HCT116 (cell line): ENCODE data around the gene CDH23. TPM values are rescaled to one million over a fixed set of nuclear protein-coding genes. Genes with fewer than 3 reads are reported as not detected.

Experiments
- ATAC-seq: fragments of 200-7000 bp; cut with Tn5 transposase; 2 replicates; pipeline ENCODE4 v1.9.1; 2020; ENCODE audit warnings: mild to moderate bottlenecking, moderate library complexity
- BruUV-seq: library from RNA; stranded (reverse); fragments of 400-500 nt; replicated peaks from 2 replicates; lab custom pipeline; 2021; lab: Mats Ljungman, UMichigan
- CTCF ChIA-PET: fragments of 300-600 bp; sonication (Branson Sonifier 250); formaldehyde crosslinking; loops from one replicate; lab custom pipeline; 2021; ENCODE audit warnings: antibody characterized with exemption; lab: Charles Lee
- POLR2A ChIA-PET: fragments of 300-600, 350-600 bp; sonication (Branson Sonifier 250); formaldehyde crosslinking; loops from one replicate; lab custom pipeline; 2021; ENCODE audit warnings: antibody characterized with exemption; lab: Charles Lee
- RAD21 ChIA-PET, 2 experiments: fragments of 300-600 bp; sonication (Branson Sonifier 250); formaldehyde crosslinking; loops; one replicate each; lab custom pipeline; 2023; ENCODE audit warnings: low total read pairs in 2 of 2; ENCODE audit not compliant: uncharacterized antibody in 2 of 2, unreplicated experiment in 2 of 2, low non-redundant PET in 1 of 2; lab: Charles Lee
- DNase-seq: peaks from one replicate; pipeline ENCODE4 v3.0.0-alpha.2; 2010; ENCODE audit warnings: low read depth, low spot score
- H2AFZ ChIP-seq: fragments of 200-600 bp; shearing (Covaris generic), sonication (generic); 2 replicates; pipeline ENCODE4 v1.6.1; 2017; ENCODE audit warnings: low read depth, mixed run types, mixed read lengths, antibody characterized with exemption, low read length; ENCODE audit not compliant: poor library complexity, severe bottlenecking
- H3K27ac ChIP-seq: 2 replicates; pipeline ENCODE4 v1.5.1; 2012; ENCODE audit warnings: low read depth, low read length
- H3K27me3 ChIP-seq: fragments of 200-600 bp; sonication (generic); 2 replicates; pipeline ENCODE4 v1.6.1; 2016; ENCODE audit warnings: mixed run types, low read length, mixed read lengths; ENCODE audit not compliant: insufficient read depth
- H3K36me3 ChIP-seq, 2 experiments: fragments of 200-500 bp in 1 of 2; fragments of 200-600 bp in 1 of 2; sonication (Bioruptor generic) in 1 of 2; sonication (generic) in 1 of 2; 2 replicates each; pipeline versions ENCODE4 v1.5.1 to v1.6.1; 2014 to 2016; ENCODE audit warnings: low read length in 2 of 2, inconsistent platforms in 1 of 2, mixed read lengths in 1 of 2, mixed run types in 1 of 2; ENCODE audit not compliant: insufficient read depth in 2 of 2, control insufficient read depth in 1 of 2
- H3K4me1 ChIP-seq, 2 experiments: fragments of 200-600 bp in 1 of 2; sonication (generic) in 1 of 2; 2 replicates each; pipeline versions ENCODE4 v1.5.1 to v1.6.1; 2012 to 2017; ENCODE audit warnings: low read length in 2 of 2, inconsistent platforms in 1 of 2, mild to moderate bottlenecking in 1 of 2, mixed read lengths in 1 of 2, mixed run types in 1 of 2, moderate library complexity in 1 of 2; ENCODE audit not compliant: insufficient read depth in 2 of 2, control insufficient read depth in 1 of 2
- H3K4me2 ChIP-seq: fragments of 200-600 bp; sonication (generic); 2 replicates; pipeline ENCODE4 v1.6.1; 2017; ENCODE audit warnings: mixed run types, low read length, mixed read lengths
- H3K4me3 ChIP-seq, 2 experiments: fragments of 200-600 bp in 1 of 2; sonication (generic) in 1 of 2; replicated peaks in 1 of 2; 2 replicates each; pipeline ENCODE4 v1.5.1; 2011 to 2016; ENCODE audit warnings: low read length in 2 of 2, control low read depth in 1 of 2, low read depth in 1 of 2, mild to moderate bottlenecking in 1 of 2, mixed read lengths in 1 of 2, mixed run types in 1 of 2
- H3K79me2 ChIP-seq: fragments of 200-600 bp; sonication (generic); 2 replicates; pipeline ENCODE4 v1.6.1; 2017; ENCODE audit warnings: mild to moderate bottlenecking, mixed run types, low read length, moderate library complexity, mixed read lengths; ENCODE audit not compliant: insufficient read depth
- H3K9ac ChIP-seq: fragments of 200-600 bp; sonication (generic); 2 replicates; pipeline ENCODE4 v1.6.1; 2016; ENCODE audit warnings: low read length, mixed read lengths
- H3K9me2 ChIP-seq: fragments of 200-600 bp; sonication (generic), shearing (Covaris generic); 2 replicates; pipeline ENCODE4 v1.6.1; 2017; ENCODE audit warnings: mixed run types, mild to moderate bottlenecking, moderate library complexity; ENCODE audit not compliant: insufficient read depth
- H3K9me3 ChIP-seq, 2 experiments: fragments of 200-500 bp in 1 of 2; fragments of 200-600 bp in 1 of 2; sonication (Bioruptor generic) in 1 of 2; sonication (generic) in 1 of 2; 2 replicates each; pipeline ENCODE4 v1.6.1; 2014 to 2017; ENCODE audit warnings: low read length in 2 of 2, mixed read lengths in 2 of 2, inconsistent platforms in 1 of 2, low read depth in 1 of 2, mild to moderate bottlenecking in 1 of 2, mixed run types in 1 of 2, moderate library complexity in 1 of 2; ENCODE audit not compliant: control insufficient read depth in 1 of 2, insufficient read depth in 1 of 2
- H4K20me1 ChIP-seq: fragments of 200-600 bp; sonication (generic), shearing (Covaris generic); 2 replicates; pipeline ENCODE4 v1.6.1; 2017; ENCODE audit warnings: mixed run types, mild to moderate bottlenecking, moderate library complexity; ENCODE audit not compliant: insufficient read depth
- ATF3 ChIP-seq: IDR thresholded peaks from 2 replicates; pipeline ENCODE4 v1.6.1; 2012
- CBX3 ChIP-seq: IDR thresholded peaks from 2 replicates; pipeline ENCODE4 v1.6.1; 2012; ENCODE audit warnings: low read depth
- CEBPB ChIP-seq: IDR thresholded peaks from 2 replicates; pipeline ENCODE4 v1.6.1; 2012; ENCODE audit warnings: low read depth
- ELF1 ChIP-seq: IDR thresholded peaks from 2 replicates; pipeline ENCODE4 v1.6.1; 2012; ENCODE audit warnings: low read depth, borderline replicate concordance
- EZH2 ChIP-seq: fragments of 200-600 bp; sonication (generic); IDR thresholded peaks from 2 replicates; pipeline ENCODE4 v1.6.1; 2017; ENCODE audit warnings: antibody characterized with exemption, mixed run types
- EZH2phosphoT487 ChIP-seq: fragments of 200-600 bp; IDR thresholded peaks from 2 replicates; pipeline ENCODE4 v1.6.1; 2018; ENCODE audit warnings: antibody characterized with exemption, borderline replicate concordance
- FOSL1 ChIP-seq: IDR thresholded peaks from 2 replicates; pipeline ENCODE4 v1.6.1; 2012; ENCODE audit warnings: low read depth
- MAX ChIP-seq: IDR thresholded peaks from 2 replicates; pipeline ENCODE4 v1.6.1; 2012
- RAD21 ChIP-seq: IDR thresholded peaks from 2 replicates; pipeline ENCODE4 v1.6.1; 2012; ENCODE audit warnings: low read depth, mild to moderate bottlenecking
- SIN3A ChIP-seq: IDR thresholded peaks from 2 replicates; pipeline ENCODE4 v1.6.1; 2012; ENCODE audit warnings: low read depth
- SP1 ChIP-seq: IDR thresholded peaks from 2 replicates; pipeline ENCODE4 v1.6.1; 2012; ENCODE audit warnings: low read depth
- SRF ChIP-seq: IDR thresholded peaks from 2 replicates; pipeline ENCODE4 v1.6.1; 2012; ENCODE audit warnings: low read depth
- TCF7L2 ChIP-seq: IDR thresholded peaks from 2 replicates; pipeline ENCODE4 v1.7.0; 2011; ENCODE audit warnings: borderline replicate concordance, inconsistent platforms; ENCODE audit not compliant: insufficient read depth, insufficient read length; ENCODE audit errors: extremely low read depth
- YY1 ChIP-seq: IDR thresholded peaks from 2 replicates; pipeline ENCODE4 v1.6.1; 2011; ENCODE audit warnings: low read length, low read depth, moderate library complexity, mild to moderate bottlenecking; ENCODE audit not compliant: insufficient replicate concordance; ENCODE audit errors: extremely low read depth
- ZFX ChIP-seq: fragments of 450-650 bp; IDR thresholded peaks from 2 replicates; pipeline ENCODE4 v1.6.1; 2017
- ZNF274 ChIP-seq: fragments of 200-500 bp; sonication (Bioruptor generic); IDR thresholded peaks from 2 replicates; pipeline ENCODE4 v1.6.1; 2014; ENCODE audit warnings: mild to moderate bottlenecking, low read depth, low read length, inconsistent platforms
- intact Hi-C: fragments of 100-400 bp; cut with micrococcal nuclease; formaldehyde crosslinking; loops from 2 replicates; pipeline ENCODE4 v1.10.0; 2022
- total RNA-seq: library from RNA; stranded (reverse); gene quantifications from one replicate; pipeline ENCODE4 v1.2.1, GENCODE V29; 2021; ENCODE audit not compliant: unreplicated experiment

The CDH23 gene
- total RNA-seq, 1 experiment from 2014 or later: not detected

GRCh38 chr10:71727105-71727737 lies 330.5 kb downstream of the CDH23 start:
- CTCF ChIA-PET: interaction anchor here (1.7 kb wide), 1 partner anchor 31 kb away, joined by 4 read pairs; no protein-coding TSS in a partner anchor
- intact Hi-C loops: no loop called here

GRCh38 chr10:71727738-71728737 lies 331.3 kb downstream of the CDH23 start:
- no peaks in the 10 kb centered on the region for H3K36me3 ChIP-seq
- no peak overlapping the region for H3K4me3 ChIP-seq
- ChIA-PET RAD21 (no interaction called here), POLR2A (no interaction called here), CTCF (interaction anchor here (0.7 to 1.7 kb wide), 2 partner anchors 23 to 31 kb away, joined by 4 to 7 read pairs; no protein-coding TSS in a partner anchor)
- no peak overlapping the region for H3K9ac ChIP-seq
- BruUV-seq: no TSS peak
- DNase-seq (no peak), ATAC-seq (no peak)
- no peaks in the 10 kb centered on the region for H3K27me3 ChIP-seq
- H4K20me1 ChIP-seq: no peaks in the 10 kb centered on the region
- H3K27ac ChIP-seq: no peak overlapping the region
- intact Hi-C loops: no loop called here
- H3K4me1 ChIP-seq: peaks cover 6 to 33% of the 10 kb centered on the region in 2 experiments; a peak in 3 of 4 replicates
- H3K79me2 ChIP-seq: no peaks in the 10 kb centered on the region
- no peaks in the 10 kb centered on the region for H3K9me2 ChIP-seq
- H3K9me3 ChIP-seq: no peaks in the 10 kb centered on the region
- peak overlapping the region; percentile 1; the same call in 1 of the 2 replicates for H3K4me2 ChIP-seq
- no peak overlapping the region for H2AFZ ChIP-seq
- TF ChIP-seq SP1 (no peak), ELF1 (no peak), CEBPB (no peak), ZFX (no peak), CBX3 (no peak), RAD21 (no peak), ATF3 (no peak), YY1 (no peak), EZH2phosphoT487 (no peak), EZH2 (no peak), SIN3A (no peak), SRF (no peak), FOSL1 (no peak), MAX (no peak), TCF7L2 (no peak), ZNF274 (no peak)

More at GRCh38 chr10:71727105-71727737, 330.5 kb downstream of the CDH23 start:
- H3K36me3 ChIP-seq: no peaks in the 10 kb centered on the region
- DNase-seq: no peak
- ChIA-PET POLR2A (no interaction called here), RAD21 (no interaction called here)
- no peak overlapping the region for H2AFZ ChIP-seq
- no peaks in the 10 kb centered on the region for H4K20me1 ChIP-seq
- H3K9me2 ChIP-seq: no peaks in the 10 kb centered on the region
- no peak overlapping the region for H3K27ac ChIP-seq
- H3K9me3 ChIP-seq: no peaks in the 10 kb centered on the region
- peak overlapping the region; percentile 1; the same call in 1 of the 2 replicates for H3K4me2 ChIP-seq
- no TSS peak for BruUV-seq
- TF ChIP-seq EZH2 (no peak), EZH2phosphoT487 (no peak), SP1 (no peak), SRF (no peak), MAX (no peak), FOSL1 (no peak), YY1 (no peak), ZFX (no peak), RAD21 (no peak)
- no peak for ATAC-seq
- H3K4me1 ChIP-seq: peaks cover 6 to 33% of the 10 kb centered on the region in 2 experiments; a peak in 3 of 4 replicates
- H3K9ac ChIP-seq: no peak overlapping the region
- H3K4me3 ChIP-seq: no peak overlapping the region
- H3K79me2 ChIP-seq: no peaks in the 10 kb centered on the region
- no peaks in the 10 kb centered on the region for H3K27me3 ChIP-seq
